HG02840 (cell line): Measurements from ENCODE around the gene PRRC1.
A peak's percentile ranks its signal among the peaks of the same experiment; 100 is the strongest.

Source experiments
- ATAC-seq: cut with Tn5 transposase; IDR thresholded peaks from one replicate; pipeline ENCODE4 v1.9.1; 2021; ENCODE audit warnings: mild to moderate bottlenecking, moderate library complexity, moderate number of reproducible peaks; ENCODE audit not compliant: unreplicated experiment, low FRiP score

The PRRC1 gene

GRCh38 chr5:127574852-127575679 is 57.6 kb downstream of the PRRC1 start:
- no peak for ATAC-seq

DNA sequence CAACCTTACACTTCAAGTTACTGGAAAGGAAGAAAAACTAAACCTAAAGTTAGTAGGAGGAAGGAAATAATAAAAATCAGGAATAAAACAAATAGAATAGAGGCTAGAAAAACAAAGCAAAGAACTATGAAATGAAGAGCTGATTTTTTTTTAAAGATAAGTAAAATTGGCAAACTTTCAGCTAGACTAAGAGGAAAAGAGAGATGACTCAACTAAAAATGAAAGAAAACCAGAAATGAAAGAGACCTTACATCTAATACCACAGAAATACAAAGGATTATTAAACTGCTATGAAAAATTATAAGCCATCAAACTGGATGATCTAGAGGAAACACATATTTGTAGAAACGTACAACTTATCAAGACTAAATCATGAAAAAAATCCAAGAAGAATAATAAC is 60.0 kb downstream of the PRRC1 start:
- no peak for ATAC-seq

DNA sequence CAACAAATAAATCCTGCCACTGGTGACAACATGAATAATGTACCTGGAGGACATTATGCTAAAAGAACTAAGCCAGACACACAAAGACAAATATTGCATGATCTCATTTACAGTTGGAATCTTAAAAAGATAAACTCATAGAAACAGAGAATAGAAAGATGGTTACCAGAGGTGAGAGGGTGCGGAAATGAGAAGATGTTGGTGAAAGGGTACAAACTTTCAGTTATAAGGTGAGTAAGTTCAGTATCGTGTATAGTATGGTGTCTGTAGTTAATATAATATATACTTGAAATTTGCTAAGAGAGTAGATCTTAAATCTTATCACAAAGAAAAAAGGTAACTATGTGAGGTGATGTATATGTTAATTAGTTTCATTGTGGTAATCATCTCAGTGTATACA is 63.3 kb downstream of the PRRC1 start:
- ATAC-seq = no peak

GRCh38 chr5:127581450-127581849 is 64.0 kb downstream of the PRRC1 start:
- ATAC-seq = no peak

DNA sequence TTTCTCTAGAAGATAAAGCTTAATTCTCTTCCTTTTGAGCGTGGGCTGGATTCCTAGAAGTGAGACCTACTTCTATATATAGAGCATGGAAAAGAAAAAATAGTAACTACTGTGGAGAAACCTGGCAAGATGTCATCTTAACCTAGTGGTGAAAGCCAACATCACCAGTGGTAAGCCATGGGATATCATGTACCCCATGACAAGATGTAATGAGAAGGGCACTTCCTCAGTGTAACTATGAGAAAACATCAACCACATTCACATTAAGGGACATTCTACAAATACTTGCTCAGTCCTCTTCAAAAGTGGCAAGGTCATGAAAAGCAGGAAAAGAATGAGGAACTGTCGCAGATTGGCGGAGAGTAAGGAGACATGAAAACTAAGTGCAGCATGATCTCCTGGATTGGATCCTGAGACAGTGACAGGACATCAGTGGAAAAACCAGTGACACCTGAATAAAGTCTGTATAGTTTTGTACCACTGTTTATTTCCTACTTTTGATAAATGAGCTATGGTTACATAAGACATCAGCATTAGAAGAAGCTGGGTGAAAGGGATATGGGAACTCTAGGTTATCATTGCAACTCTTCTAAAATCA is 65.4 kb downstream of the PRRC1 start:
- ATAC-seq = no peak

GRCh38 chr5:127583866-127584265 is 66.4 kb downstream of the PRRC1 start:
- ATAC-seq = no peak

DNA sequence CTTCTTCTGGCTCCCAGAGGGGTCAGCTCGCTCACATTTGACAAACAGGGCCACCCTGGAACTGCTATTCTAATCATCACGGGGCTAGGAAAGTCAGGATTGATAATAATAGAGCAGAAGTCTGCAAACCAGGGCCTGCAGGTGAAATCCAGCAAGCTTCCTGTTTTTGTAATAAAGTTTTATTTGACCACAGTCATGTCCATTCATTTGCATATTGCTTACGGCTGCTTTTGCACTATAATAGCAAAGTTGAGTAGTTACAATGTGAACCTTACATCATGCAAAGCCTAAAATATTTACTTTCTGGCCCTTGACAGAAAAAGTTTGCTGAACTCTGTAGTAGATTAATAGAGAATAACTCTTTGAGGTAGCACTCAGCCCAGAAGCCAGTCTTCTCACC is 68.2 kb downstream of the PRRC1 start:
- no peak for ATAC-seq

DNA sequence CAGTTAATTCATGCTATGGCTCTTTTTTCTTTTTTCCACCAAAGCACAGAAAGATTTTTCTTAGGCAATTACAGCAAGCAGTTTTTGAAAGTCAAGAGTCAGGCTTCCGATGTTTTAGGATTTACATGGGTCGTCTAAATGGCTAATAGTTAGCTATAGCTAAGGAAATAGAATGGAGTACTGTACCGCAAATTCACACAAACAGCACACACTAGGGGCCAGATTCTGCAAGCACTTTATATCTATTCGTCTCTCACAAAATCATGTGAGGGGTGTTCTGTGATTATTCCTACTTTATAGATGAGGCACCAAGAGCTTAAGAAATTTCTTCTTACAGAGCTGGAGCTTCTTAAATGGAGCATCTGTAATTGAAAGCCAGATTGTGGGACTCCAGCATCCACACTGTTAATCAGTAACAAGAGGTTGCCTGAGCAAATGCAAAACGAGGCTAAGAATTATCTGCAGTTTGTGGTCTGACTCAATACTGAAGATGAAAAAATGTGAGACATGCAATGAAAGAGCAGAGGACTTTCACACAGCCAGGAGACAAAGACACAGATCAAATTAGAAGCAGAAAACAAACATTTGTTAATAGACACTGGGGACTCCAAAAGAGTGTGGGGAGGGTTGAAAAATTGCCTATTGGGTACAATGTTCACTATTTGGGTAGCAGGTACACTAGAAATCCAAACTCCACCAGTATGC is 68.8 kb downstream of the PRRC1 start:
- ATAC-seq = peak; percentile 76

DNA sequence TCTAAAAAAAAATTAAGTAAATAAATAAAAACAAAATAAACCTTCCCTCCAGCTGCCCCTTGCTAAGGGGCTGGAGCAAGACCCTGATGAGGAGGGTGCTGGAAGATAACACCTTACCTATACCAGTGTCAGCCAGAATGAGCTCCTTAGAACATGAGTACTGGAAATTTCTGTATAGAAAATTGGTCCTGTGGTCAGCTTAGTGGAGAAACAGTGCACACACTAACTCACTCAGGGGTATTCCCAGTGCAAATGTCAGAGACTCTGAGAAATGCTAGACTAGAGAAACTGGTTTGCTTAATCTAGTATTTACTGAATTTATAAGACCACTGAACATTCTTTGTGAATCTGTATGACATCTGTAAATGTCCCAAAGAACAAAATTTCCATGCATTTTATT is 69.4 kb downstream of the PRRC1 start:
- peak; percentile 47 for ATAC-seq

DNA sequence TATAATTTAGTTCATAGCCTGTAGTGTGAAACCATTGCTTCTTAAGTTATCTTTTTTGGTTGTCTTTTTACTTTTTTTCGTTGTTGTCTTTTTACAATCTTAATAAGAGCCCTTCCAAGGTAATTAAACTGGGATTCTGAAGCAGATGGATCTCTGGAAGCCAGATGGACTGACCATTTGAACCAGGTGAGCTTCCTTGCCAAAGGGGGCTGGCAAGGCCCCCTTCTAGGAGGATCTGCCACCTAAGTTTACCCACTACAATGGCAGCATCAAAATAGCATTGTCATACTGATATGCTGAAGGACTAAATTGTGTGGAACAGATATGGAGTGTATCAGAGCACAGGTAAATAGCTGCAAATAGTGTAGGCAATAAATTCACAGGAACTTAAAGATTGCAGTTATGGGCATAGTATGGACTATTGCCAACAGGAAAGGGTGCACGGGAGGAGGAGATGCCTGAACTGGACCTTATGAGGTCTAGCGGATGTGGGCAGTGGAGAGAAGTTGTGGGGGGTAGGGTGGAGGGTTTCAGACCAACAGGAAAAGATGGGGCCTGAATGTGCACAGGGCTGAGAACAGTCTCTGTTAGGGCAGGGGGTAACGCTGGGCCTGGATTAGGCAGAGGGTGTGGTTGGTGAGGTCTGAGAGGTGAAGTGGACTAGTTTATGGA is 69.9 kb downstream of the PRRC1 start:
- ATAC-seq = no peak

GRCh38 chr5:127588368-127588767 is 70.9 kb downstream of the PRRC1 start:
- no peak for ATAC-seq

- ATAC-seq = no peak
Observed at GRCh38 chr5:127589309-127590030, 72.0 kb downstream of the PRRC1 start.

GRCh38 chr5:127590156-127590722 is 72.8 kb downstream of the PRRC1 start:
- ATAC-seq = no peak

GRCh38 chr5:127595484-127596368 is 78.3 kb downstream of the PRRC1 start:
- ATAC-seq = no peak

DNA sequence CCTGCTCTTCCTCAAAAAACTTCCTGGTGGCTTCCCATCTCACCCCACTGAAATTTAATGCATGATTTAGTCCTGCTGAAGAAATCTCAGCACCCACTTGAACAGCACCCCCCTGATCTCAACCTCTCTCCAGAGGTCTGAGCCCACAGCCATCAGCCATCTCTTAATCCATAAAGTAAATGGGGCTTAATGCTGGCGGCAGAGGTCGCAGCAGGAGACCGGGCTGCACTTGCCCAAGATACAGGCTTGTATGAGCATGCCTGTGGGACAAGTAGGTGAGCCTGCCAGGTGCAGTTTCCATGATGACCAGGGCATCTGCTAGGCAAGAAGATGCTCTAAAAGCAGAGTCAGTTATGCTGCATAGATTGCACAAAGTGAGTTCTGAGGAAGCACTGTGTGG is 79.1 kb downstream of the PRRC1 start:
- no peak for ATAC-seq

DNA sequence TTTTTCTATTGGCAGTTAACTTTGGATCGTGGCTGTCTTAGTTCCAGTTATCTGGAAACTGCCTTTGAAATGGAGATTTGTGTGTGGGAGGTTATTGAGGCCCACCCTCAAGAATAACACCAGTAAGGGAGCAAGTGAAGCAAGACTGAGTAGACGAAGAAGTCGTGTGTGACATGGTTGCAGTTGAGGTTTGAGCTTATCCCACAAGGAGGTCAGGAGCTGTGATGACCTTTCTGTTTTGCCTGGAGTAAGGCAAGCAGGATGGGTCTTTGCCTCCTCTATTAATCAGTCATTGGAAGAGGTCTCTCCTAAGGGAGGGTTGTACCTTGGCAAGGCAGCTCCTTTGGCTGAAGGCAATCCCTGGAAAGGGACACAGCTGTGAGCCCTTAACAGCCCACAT is 81.9 kb downstream of the PRRC1 start:
- no peak for ATAC-seq

DNA sequence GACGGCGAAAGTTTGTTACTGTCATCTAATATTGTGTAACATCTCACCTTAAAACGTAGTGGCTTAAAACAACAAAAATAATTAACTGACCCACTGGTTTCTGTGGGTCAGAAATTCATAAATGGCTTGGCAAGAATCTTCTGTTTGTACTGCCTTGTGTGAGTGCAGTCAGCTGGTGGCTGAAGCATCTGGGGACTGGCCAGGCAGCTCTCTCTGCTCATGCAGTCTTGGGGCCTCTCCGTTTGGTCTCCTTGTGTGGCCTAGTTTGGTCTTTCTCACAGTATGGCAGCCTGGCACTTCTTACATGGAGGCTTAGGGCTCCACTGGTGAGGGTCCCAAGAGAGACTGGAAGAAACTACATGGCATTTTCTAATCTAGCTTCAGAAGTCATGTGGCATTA is 82.4 kb downstream of the PRRC1 start:
- no peak for ATAC-seq

DNA sequence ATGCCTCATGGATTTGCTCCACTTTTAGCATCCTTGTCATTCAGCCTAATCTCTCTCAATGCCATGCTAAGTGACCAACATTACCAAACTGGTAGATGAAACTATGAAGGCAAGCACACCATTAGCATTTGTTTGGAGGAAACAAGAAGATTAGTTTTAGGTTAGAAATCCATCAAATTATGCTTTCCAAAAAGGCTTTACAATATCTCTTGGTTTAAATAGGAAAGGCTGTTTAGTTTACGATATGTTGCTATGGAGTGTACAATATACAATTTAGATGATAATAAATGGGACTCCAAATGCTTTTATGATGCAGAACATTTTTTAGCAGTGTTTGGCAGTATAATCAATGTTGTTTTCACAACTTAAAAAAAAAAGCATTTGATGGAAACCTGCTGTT is 83.7 kb downstream of the PRRC1 start:
- ATAC-seq = no peak

DNA sequence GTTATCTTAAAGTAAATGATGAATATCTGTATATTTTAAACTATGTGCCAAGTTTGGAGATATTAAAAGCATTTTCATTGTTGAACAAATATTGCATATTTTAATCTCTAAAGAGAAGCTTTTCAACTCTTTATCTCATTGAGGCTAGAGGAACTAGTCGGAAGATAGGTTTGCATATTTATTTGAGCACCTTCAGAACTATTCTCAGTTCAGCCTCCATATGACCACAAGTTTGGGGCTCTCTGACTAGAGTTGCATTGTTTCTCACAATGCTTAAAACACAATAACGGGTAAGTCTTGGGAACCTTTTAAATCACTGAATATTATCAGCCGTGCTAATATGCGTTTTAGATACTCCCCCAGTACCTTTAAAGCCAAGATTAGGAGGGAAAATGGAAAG is 84.2 kb downstream of the PRRC1 start:
- no peak for ATAC-seq
